ENCODE data around the gene XG. TPM values are rescaled to one million over a fixed set of nuclear protein-coding genes. Genes with fewer than 3 reads are reported as not detected.
"Not testable (repeated sequence)": the region's sequence is repeated elsewhere in the genome, so short reads cannot be mapped to it uniquely, and the experiment has no call there.

The XG gene
- total and polyA plus RNA-seq, 2 of the 4 experiments (the other 2 are of a cell fraction): under 0.01 TPM; not detected in 1

- H3K9me3 ChIP-seq (ENCODE audit: control insufficient read depth, insufficient read depth, low read length); H3K27me3 ChIP-seq (ENCODE audit: control insufficient read depth, insufficient read depth, low read length); H3K56ac ChIP-seq (ENCODE audit: extremely low read depth, insufficient read depth, low read length); H2BK15ac ChIP-seq (ENCODE audit: low read depth, low read length); H4K5ac ChIP-seq (ENCODE audit: low read depth, low read length); H4K91ac ChIP-seq (ENCODE audit: insufficient read depth, low read depth, low read length); H3K9ac ChIP-seq (ENCODE audit: low read depth, low read length); BruUV-seq (replicated peaks); H2AK5ac ChIP-seq (ENCODE audit: low read depth, low read length); H3K4me1 ChIP-seq (ENCODE audit: control insufficient read depth, insufficient read depth, low read length); H2BK5ac ChIP-seq (ENCODE audit: low read depth, low read length, poor library complexity, severe bottlenecking); H3K36me3 ChIP-seq (ENCODE audit: control insufficient read depth, insufficient read depth, low read length); POLR2A ChIA-PET (ENCODE audit: unreplicated experiment); H3K23ac ChIP-seq (ENCODE audit: low read depth, low read length); CTCF ChIA-PET; H2AFZ ChIP-seq (replicated peaks; ENCODE audit: low read length, poor library complexity); dilution Hi-C loops (cut with HindIII; ENCODE audit: low sequenced_read_pairs, unreplicated experiment); H3K4me2 ChIP-seq (ENCODE audit: low read depth, low read length); intact Hi-C loops (cut with micrococcal nuclease); H2AK9ac ChIP-seq (replicated peaks; ENCODE audit: low read depth, low read length, poor library complexity); H3K18ac ChIP-seq (ENCODE audit: low read depth, low read length); H3K4me3 ChIP-seq (ENCODE audit: insufficient read depth, low read depth, low read length); H3K79me1 ChIP-seq (ENCODE audit: low read depth in 1 of 2, low read length in 2 of 2); H4K20me1 ChIP-seq (ENCODE audit: insufficient read depth, low read length); H3K9me1 ChIP-seq (ENCODE audit: insufficient read depth, low read length): not testable (repeated sequence)
- ATAC-seq (ENCODE audit: low read depth) (peak; percentile 94), DNase-seq (peak; percentile 65)
- peak overlapping the region in 1 of 2 experiments; percentile 40; a peak in 2 of 4 replicates for H4K8ac ChIP-seq (ENCODE audit: low read depth in 2 of 2, low read length in 2 of 2)
- H2BK20ac ChIP-seq (ENCODE audit: low read depth, low read length): 0 out of 2 replicates have a peak overlapping the region, but pooled peaks have one; percentile 1
- no CpG with 5 or more reads among the region's 18 CpGs for WGBS, 2 experiments (ENCODE audit: extremely low coverage in 2 of 2, insufficient read length in 1 of 2)
- in situ Hi-C loops (cut with MboI; ENCODE audit: low sequenced_read_pairs): loop anchor here (25.0 kb wide), 1 partner anchor 1340 kb away; the partner anchor contains the start of gene ASMTL
- 0 out of 2 replicates have a peak overlapping the region, but pooled peaks have one; percentile 41 for H3K14ac ChIP-seq (replicated peaks; ENCODE audit: low read depth, low read length)
- peak overlapping the region; percentile 23 for H3K27ac ChIP-seq (ENCODE audit: insufficient read depth, low read length)
- H3K4ac ChIP-seq (ENCODE audit: low read depth, low read length): peak overlapping the region; percentile 19; the same call in 1 of the 2 replicates
- H2BK120ac ChIP-seq (ENCODE audit: low read depth, low read length): 0 out of 2 replicates have a peak overlapping the region, but pooled peaks have one; percentile 23
These were observed 50.7 kb downstream of the XG start for GRCh38 chrX:2802376-2803090.

DNA sequence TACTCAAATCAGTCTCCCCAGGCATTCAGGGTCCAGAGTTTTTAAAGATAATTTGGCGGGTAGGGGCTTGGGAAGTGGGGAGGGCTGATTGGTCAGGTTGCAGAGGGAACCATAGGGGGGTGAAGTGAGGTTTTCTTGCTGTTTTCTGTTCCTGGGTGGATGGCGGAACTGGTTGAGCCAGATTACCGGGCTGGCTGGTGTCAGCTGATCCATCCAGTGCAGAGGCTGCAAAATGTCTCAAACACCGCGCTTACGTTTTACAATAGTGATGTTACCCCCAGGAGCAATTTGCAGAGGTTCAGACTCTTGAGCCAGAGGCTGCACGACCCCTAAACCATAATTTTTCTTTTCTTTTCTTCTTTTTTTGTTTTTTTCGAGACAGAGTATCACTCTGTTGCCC, 51.6 kb downstream of the XG start:
- H3K27ac ChIP-seq (ENCODE audit: insufficient read depth, low read length); H2BK120ac ChIP-seq (ENCODE audit: low read depth, low read length); H2BK20ac ChIP-seq (ENCODE audit: low read depth, low read length); H4K20me1 ChIP-seq (ENCODE audit: insufficient read depth, low read length); dilution Hi-C loops (cut with HindIII; ENCODE audit: low sequenced_read_pairs, unreplicated experiment); H3K4me2 ChIP-seq (ENCODE audit: low read depth, low read length); H3K9me3 ChIP-seq (ENCODE audit: control insufficient read depth, insufficient read depth, low read length); ATAC-seq (ENCODE audit: low read depth); H2BK15ac ChIP-seq (ENCODE audit: low read depth, low read length); H3K9ac ChIP-seq (ENCODE audit: low read depth, low read length); CTCF ChIA-PET; H3K27me3 ChIP-seq (ENCODE audit: control insufficient read depth, insufficient read depth, low read length); H3K79me1 ChIP-seq (ENCODE audit: low read depth in 1 of 2, low read length in 2 of 2); H4K91ac ChIP-seq (ENCODE audit: insufficient read depth, low read depth, low read length); H3K4me3 ChIP-seq (ENCODE audit: insufficient read depth, low read depth, low read length); H2BK5ac ChIP-seq (ENCODE audit: low read depth, low read length, poor library complexity, severe bottlenecking); H3K23ac ChIP-seq (ENCODE audit: low read depth, low read length); intact Hi-C loops (cut with micrococcal nuclease); BruUV-seq (replicated peaks); H3K4me1 ChIP-seq (ENCODE audit: control insufficient read depth, insufficient read depth, low read length); H4K5ac ChIP-seq (ENCODE audit: low read depth, low read length); H3K4ac ChIP-seq (ENCODE audit: low read depth, low read length); H3K14ac ChIP-seq (replicated peaks; ENCODE audit: low read depth, low read length); POLR2A ChIA-PET (ENCODE audit: unreplicated experiment); H4K8ac ChIP-seq (ENCODE audit: low read depth in 2 of 2, low read length in 2 of 2); H3K36me3 ChIP-seq (ENCODE audit: control insufficient read depth, insufficient read depth, low read length); H3K9me1 ChIP-seq (ENCODE audit: insufficient read depth, low read length); H3K56ac ChIP-seq (ENCODE audit: extremely low read depth, insufficient read depth, low read length); H3K18ac ChIP-seq (ENCODE audit: low read depth, low read length); H2AK5ac ChIP-seq (ENCODE audit: low read depth, low read length); H2AK9ac ChIP-seq (replicated peaks; ENCODE audit: low read depth, low read length, poor library complexity); DNase-seq; H2AFZ ChIP-seq (replicated peaks; ENCODE audit: low read length, poor library complexity): not testable (repeated sequence)
- in situ Hi-C loops (cut with MboI; ENCODE audit: low sequenced_read_pairs): loop anchor here (25.0 kb wide), 1 partner anchor 1341 kb away; the partner anchor contains the start of gene ASMTL
- WGBS, 2 experiments (ENCODE audit: extremely low coverage in 2 of 2, insufficient read length in 1 of 2): 61% methylated on average over 4 of the region's 8 CpGs; no CpG with 5 or more reads in 1 of the 2 experiments

All from IMR-90 (cell line).